Myocyte (in vitro differentiated cells): Measurements from ENCODE around the gene GASK1A. TPM values are rescaled to one million over a fixed set of nuclear protein-coding genes. Genes with fewer than 3 reads are reported as not detected.
A peak's percentile ranks its signal among the peaks of the same experiment; 100 is the strongest.

Experiments
- DNase-seq: peaks from one replicate; pipeline ENCODE4 v3.0.0-alpha.2; 2012; ENCODE audit warnings: low read depth
- total RNA-seq: library from RNA; depleted of rRNA; stranded (reverse); fragments of >200 nt; gene quantifications from 2 replicates; pipeline ENCODE4 v1.2.3, GENCODE V29; 2014

The GASK1A gene
- total RNA-seq, 1 donor from 2014 or later, result not detected

- DNase-seq, result no peak
Observed at GRCh38 chr3:43086460-43087165, 107.5 kb downstream of the GASK1A start.

GRCh38 chr3:43087249-43087776, 108.2 kb downstream of the GASK1A start:
- DNase-seq, result no peak

GRCh38 chr3:43089081-43089480, 110.0 kb downstream of the GASK1A start:
- no peak for DNase-seq

- DNase-seq, result no peak
Observed at GRCh38 chr3:43090238-43090637, 111.1 kb downstream of the GASK1A start.

- no peak for DNase-seq
Observed at GRCh38 chr3:43091481-43091880, 112.4 kb downstream of the GASK1A start.

- DNase-seq, result no peak
Observed at GRCh38 chr3:43093006-43093405, 113.9 kb downstream of the GASK1A start.

GRCh38 chr3:43093974-43094373, 114.9 kb downstream of the GASK1A start:
- DNase-seq, result no peak

GRCh38 chr3:43094381-43094780, 115.3 kb downstream of the GASK1A start:
- peak; percentile 9 for DNase-seq

- DNase-seq, result peak; percentile 39
Observed at GRCh38 chr3:43094851-43095250, 115.7 kb downstream of the GASK1A start.

- peak; percentile 86 for DNase-seq
Observed at GRCh38 chr3:43095370-43095769, 116.3 kb downstream of the GASK1A start.

- peak; percentile 28 for DNase-seq
Observed at GRCh38 chr3:43096761-43097160, 117.7 kb downstream of the GASK1A start.

GRCh38 chr3:43097400-43098080, 118.4 kb downstream of the GASK1A start:
- DNase-seq, result no peak

GRCh38 chr3:43098761-43099160, 119.7 kb downstream of the GASK1A start:
- DNase-seq, result no peak

GRCh38 chr3:43102773-43103480, 123.8 kb downstream of the GASK1A start:
- DNase-seq, result peak; percentile 89

- DNase-seq, result no peak
Observed at GRCh38 chr3:43104039-43104438, 124.9 kb downstream of the GASK1A start.

- peak; percentile 14 for DNase-seq
Observed at GRCh38 chr3:43104660-43105595, 125.8 kb downstream of the GASK1A start.

- DNase-seq, result peak; percentile 89
Observed at GRCh38 chr3:43105596-43106292, 126.6 kb downstream of the GASK1A start, which contains the start of gene POMGNT2. Gene POMGNT2 (minus strand): TSS chr3:43106079. CDS start chr3:43081431, 24,648 bp downstream.

GRCh38 chr3:43106293-43106628, 127.2 kb downstream of the GASK1A start:
- DNase-seq, result no peak
